ENCODE data around the gene TRIM22.

TRIM22 gene

GRCh38 chr11:5737670-5738392 lies 48.2 kb downstream of the TRIM22 start:
- no peak for FAIRE-seq
- DNase-seq (ENCODE audit: insufficient read length, low spot score): no peak

- DNase-seq (ENCODE audit: insufficient read length, low spot score): no peak
- FAIRE-seq: no peak
Observed at GRCh38 chr11:5738431-5738830, 48.8 kb downstream of the TRIM22 start.

GRCh38 chr11:5746614-5747013 lies 57.0 kb downstream of the TRIM22 start:
- no peak for DNase-seq (ENCODE audit: insufficient read length, low spot score)
- FAIRE-seq: no peak

- DNase-seq (ENCODE audit: insufficient read length, low spot score) (no peak), FAIRE-seq (no peak)
Observed at GRCh38 chr11:5749836-5750235, 60.2 kb downstream of the TRIM22 start.

- no peak for DNase-seq (ENCODE audit: insufficient read length, low spot score)
- no peak for FAIRE-seq
Observed at GRCh38 chr11:5753943-5754342, 64.4 kb downstream of the TRIM22 start, which contains the start of gene OR52N4. OR52N4 (plus strand) TSS chr11:5754243; CDS start chr11:5754741, 498 bp downstream.
